ENCODE data around the gene SELENOK.

The SELENOK gene

DNA sequence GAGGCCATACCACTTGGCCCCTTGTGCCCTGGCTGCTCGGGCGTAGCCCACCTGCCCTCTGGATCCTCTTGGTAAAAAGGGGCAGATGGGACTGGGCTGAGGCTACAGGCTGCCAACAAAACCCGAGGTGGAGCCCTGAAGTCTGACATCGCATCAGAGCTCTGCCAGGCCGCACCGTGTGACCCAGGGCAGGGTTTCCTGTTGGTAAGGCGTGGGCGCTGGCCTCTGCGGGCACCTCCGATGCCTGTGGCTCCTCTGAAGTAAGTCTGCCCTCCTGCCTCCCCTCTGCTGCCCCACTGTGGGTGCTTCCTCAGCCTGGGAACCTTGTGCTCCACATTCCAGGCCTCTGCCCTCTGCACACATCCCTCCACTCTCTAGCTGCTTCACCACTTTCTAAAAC is 54.3 kb downstream of the SELENOK start:
- TF ChIP-seq CTCF (IDR thresholded peaks at IDR 0.05; ENCODE audit: poor library complexity, severe bottlenecking): no peak
- no peaks in the 10 kb centered on the region for H3K9me3 ChIP-seq (ENCODE audit: severe bottlenecking)
- H3K27ac ChIP-seq (ENCODE audit: poor library complexity, severe bottlenecking): no peak overlapping the region
- H3K27me3 ChIP-seq (ENCODE audit: insufficient read depth, poor library complexity, severe bottlenecking): no peaks in the 10 kb centered on the region
- ATAC-seq (ENCODE audit: low read depth) (no peak), DNase-seq (ENCODE audit: low spot score) (no peak)
- no peaks in the 10 kb centered on the region for H3K36me3 ChIP-seq (ENCODE audit: low read depth)
- no peak overlapping the region for H3K4me3 ChIP-seq (ENCODE audit: severe bottlenecking)
- H3K4me1 ChIP-seq (ENCODE audit: insufficient read depth, poor library complexity, severe bottlenecking): no peaks in the 10 kb centered on the region

GRCh38 chr3:53836084-53836872 is 55.4 kb downstream of the SELENOK start:
- Histone ChIP-seq H3K27me3 (ENCODE audit: insufficient read depth, poor library complexity, severe bottlenecking) (no peaks in the 10 kb centered on the region), H3K4me1 (ENCODE audit: insufficient read depth, poor library complexity, severe bottlenecking) (no peaks in the 10 kb centered on the region), H3K4me3 (ENCODE audit: severe bottlenecking) (no peak overlapping the region), H3K36me3 (ENCODE audit: low read depth) (no peaks in the 10 kb centered on the region), H3K9me3 (ENCODE audit: severe bottlenecking) (no peaks in the 10 kb centered on the region), H3K27ac (ENCODE audit: poor library complexity, severe bottlenecking) (no peak overlapping the region)
- ATAC-seq (ENCODE audit: low read depth) (no peak), DNase-seq (ENCODE audit: low spot score) (no peak)
- no peak for TF ChIP-seq CTCF (IDR thresholded peaks at IDR 0.05; ENCODE audit: poor library complexity, severe bottlenecking)

- TF ChIP-seq CTCF (IDR thresholded peaks at IDR 0.05; ENCODE audit: poor library complexity, severe bottlenecking): no peak
Observed at GRCh38 chr3:53835257-53835656, 56.4 kb downstream of the SELENOK start.

DNA sequence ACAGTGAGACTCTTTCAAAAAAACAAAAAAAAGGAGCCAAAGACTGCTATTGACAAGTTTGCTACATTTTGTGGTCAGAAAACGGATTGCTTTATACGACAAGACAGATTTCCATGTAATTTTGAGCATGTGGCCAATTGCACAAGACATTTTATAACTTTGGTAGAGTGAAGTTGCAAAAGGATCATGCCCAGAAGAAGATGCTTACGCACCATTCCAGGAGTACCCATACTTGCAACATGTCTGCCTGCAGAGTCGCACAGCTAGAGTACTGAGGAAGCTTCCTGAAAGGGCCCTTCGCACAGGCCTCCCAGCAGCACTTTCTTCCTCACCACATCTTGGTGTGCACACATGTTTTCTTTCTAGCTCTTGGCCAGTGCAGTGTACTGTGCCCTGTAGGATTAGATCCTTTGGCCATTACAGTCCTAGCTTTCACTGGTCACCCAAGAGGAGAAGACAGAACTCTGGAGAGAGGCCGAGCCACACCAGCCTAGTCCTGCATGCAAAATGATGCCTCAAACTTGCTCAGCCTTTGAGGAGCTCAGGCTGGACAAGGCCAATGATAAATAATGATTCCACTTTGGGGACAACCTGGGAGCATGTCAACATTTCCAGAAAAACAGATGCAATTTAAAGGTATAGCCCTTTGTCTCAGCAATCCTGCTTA is 57.1 kb downstream of the SELENOK start:
- no peak for TF ChIP-seq CTCF (IDR thresholded peaks at IDR 0.05; ENCODE audit: poor library complexity, severe bottlenecking)
- Histone ChIP-seq H3K27ac (ENCODE audit: poor library complexity, severe bottlenecking) (no peak overlapping the region), H3K27me3 (ENCODE audit: insufficient read depth, poor library complexity, severe bottlenecking) (no peaks in the 10 kb centered on the region), H3K36me3 (ENCODE audit: low read depth) (no peaks in the 10 kb centered on the region), H3K9me3 (ENCODE audit: severe bottlenecking) (no peaks in the 10 kb centered on the region), H3K4me3 (ENCODE audit: severe bottlenecking) (no peak overlapping the region), H3K4me1 (ENCODE audit: insufficient read depth, poor library complexity, severe bottlenecking) (no peaks in the 10 kb centered on the region)
- no peak for ATAC-seq (ENCODE audit: low read depth)
- no peak for DNase-seq (ENCODE audit: low spot score)

More at GRCh38 chr3:53835257-53835656, 56.4 kb downstream of the SELENOK start:
- ATAC-seq (ENCODE audit: low read depth): no peak
- DNase-seq (ENCODE audit: low spot score): no peak
- Histone ChIP-seq H3K27me3 (ENCODE audit: insufficient read depth, poor library complexity, severe bottlenecking) (no peaks in the 10 kb centered on the region), H3K9me3 (ENCODE audit: severe bottlenecking) (no peaks in the 10 kb centered on the region), H3K27ac (ENCODE audit: poor library complexity, severe bottlenecking) (no peak overlapping the region), H3K36me3 (ENCODE audit: low read depth) (no peaks in the 10 kb centered on the region), H3K4me3 (ENCODE audit: severe bottlenecking) (no peak overlapping the region), H3K4me1 (ENCODE audit: insufficient read depth, poor library complexity, severe bottlenecking) (no peaks in the 10 kb centered on the region)

All from RWPE2 (cell line).